Effector memory CD4-positive, alpha-beta T cell (primary cell): ENCODE results near the gene GRP.
"Not testable (repeated sequence)": the region's sequence is repeated elsewhere in the genome, so short reads cannot be mapped to it uniquely, and the experiment has no call there.

Experiments
- DNase-seq, 3 donors: peaks; one replicate each; pipeline ENCODE4 v3.0.0-alpha.2; 2020
- H3K27ac ChIP-seq: 2 replicates; pipeline ENCODE4 v1.7.0; 2013; ENCODE audit warnings: mild to moderate bottlenecking, low read length, moderate library complexity; ENCODE audit not compliant: insufficient read depth, poor library complexity, severe bottlenecking
- H3K27me3 ChIP-seq: replicated peaks from 2 replicates; pipeline ENCODE4 v1.7.0; 2013; ENCODE audit warnings: mild to moderate bottlenecking, low read length; ENCODE audit not compliant: insufficient read depth, control insufficient read depth, poor library complexity, severe bottlenecking
- H3K36me3 ChIP-seq: 2 replicates; pipeline ENCODE4 v1.7.0; 2013; ENCODE audit warnings: mild to moderate bottlenecking, low read length, moderate library complexity; ENCODE audit not compliant: control insufficient read depth, insufficient read depth
- H3K4me1 ChIP-seq: 2 replicates; pipeline ENCODE4 v1.7.0; 2013; ENCODE audit warnings: low read length, mild to moderate bottlenecking; ENCODE audit not compliant: control insufficient read depth, insufficient read depth, poor library complexity, severe bottlenecking
- H3K4me3 ChIP-seq: 2 replicates; pipeline ENCODE4 v1.7.0; 2013; ENCODE audit warnings: low read length, low read depth, mild to moderate bottlenecking; ENCODE audit not compliant: insufficient read depth, poor library complexity, severe bottlenecking
- H3K9me3 ChIP-seq: 2 replicates; pipeline ENCODE4 v1.7.0; 2013; ENCODE audit warnings: mild to moderate bottlenecking, low read length, moderate library complexity; ENCODE audit not compliant: control insufficient read depth

Gene GRP

DNA sequence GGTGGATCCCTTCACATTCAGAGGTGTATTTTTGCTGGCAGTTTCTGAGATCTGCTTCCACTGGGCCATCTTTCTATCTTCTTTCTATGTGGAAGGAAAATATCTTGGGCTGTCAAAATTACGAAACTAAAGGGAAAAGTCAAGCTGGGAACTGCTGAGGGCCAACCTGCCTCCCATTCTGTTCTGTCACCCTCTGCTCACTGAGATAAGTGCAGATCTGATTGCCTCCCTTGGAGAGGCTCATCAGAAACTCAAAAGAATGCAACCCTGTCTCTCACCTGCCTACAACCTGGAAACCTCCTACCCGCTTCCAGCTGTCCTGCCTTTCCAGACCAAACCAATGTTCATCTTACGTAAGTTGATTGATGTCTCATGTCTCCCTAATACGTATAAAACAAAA lies 26.8 kb downstream of the GRP start:
- Histone ChIP-seq H3K36me3 (no peaks in the 10 kb centered on the region), H3K4me1 (no peaks in the 10 kb centered on the region), H3K9me3 (no peaks in the 10 kb centered on the region), H3K27ac (no peak overlapping the region), H3K4me3 (no peak overlapping the region), H3K27me3 (peaks cover 3% of the 10 kb centered on the region)
- DNase-seq = no peak

DNA sequence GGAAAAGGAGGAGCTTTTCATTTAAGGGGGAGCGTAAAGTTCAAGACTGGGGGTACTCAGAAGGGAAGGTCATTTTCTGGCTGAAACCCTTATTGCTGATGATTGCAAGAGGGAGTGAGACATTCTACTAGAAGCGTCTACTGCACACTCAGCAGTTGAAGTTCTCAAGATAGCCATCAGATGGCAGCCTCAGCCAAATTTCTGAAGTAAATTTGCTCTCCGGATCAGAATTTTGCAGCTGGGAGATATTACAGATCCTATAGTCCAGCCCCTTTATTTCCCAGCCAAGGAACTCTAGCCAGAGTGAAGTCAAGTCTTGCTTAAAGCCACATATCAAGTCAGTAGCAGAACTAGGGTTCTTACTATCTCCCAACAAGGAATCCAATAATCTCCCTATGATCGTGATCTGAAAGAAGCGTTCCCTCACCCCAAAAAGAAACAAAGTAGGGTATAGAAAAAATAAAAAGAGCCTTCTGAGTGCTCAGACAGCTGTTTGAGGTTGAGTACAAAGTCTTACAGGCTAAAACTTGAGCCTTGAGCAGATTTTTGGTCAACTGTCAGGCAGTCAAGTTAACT lies 29.3 kb downstream of the GRP start:
- no peaks in the 10 kb centered on the region for H3K9me3 ChIP-seq
- no peaks in the 10 kb centered on the region for H3K4me1 ChIP-seq
- no peak for DNase-seq
- H3K27me3 ChIP-seq = peaks cover 3% of the 10 kb centered on the region
- no peak overlapping the region for H3K27ac ChIP-seq
- H3K4me3 ChIP-seq = no peak overlapping the region
- no peaks in the 10 kb centered on the region for H3K36me3 ChIP-seq

DNA sequence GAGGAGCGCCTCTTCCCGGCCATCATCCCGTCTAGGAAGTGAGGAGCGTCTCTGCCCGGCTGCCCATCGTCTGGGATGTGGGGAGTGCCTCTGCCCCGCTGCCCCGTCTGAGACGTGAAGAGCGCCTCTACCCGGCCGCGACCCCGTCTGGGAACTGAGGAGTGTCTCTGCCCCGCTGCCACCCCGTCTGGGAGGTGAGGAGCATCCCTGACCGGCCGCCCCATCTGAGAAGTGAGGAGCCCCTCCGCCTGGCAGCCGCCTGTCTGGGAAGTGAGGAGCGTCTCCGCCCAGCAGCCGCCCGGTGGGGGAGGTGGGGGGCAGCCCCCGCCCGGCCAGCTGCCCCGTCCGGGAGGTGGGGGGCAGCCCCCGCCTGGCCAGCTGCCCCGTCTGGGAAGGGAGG lies 35.5 kb downstream of the GRP start:
- not testable (repeated sequence) for H3K4me1 ChIP-seq

DNA sequence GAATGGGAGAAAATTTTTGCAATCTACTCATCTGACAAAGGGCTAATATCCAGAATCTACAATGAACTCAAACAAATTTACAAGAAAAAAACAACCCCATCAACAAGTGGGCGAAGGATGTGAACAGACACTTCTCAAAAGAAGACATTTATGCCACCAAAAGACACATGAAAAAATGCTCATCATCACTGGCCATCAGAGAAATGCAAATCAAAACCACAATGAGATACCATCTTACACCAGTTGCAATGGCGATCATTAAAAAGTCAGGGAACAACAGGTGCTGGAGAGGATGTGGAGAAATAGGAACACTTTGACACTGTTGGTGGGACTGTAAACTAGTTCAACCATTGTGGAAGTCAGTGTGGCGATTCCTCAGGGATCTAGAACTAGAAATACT lies 41.9 kb downstream of the GRP start:
- not testable (repeated sequence) for H3K36me3 ChIP-seq, H3K4me3 ChIP-seq, DNase-seq, H3K27ac ChIP-seq, H3K4me1 ChIP-seq, H3K9me3 ChIP-seq
- peaks cover 15% of the 10 kb centered on the region for H3K27me3 ChIP-seq

More for the DNA sequence above, 35.5 kb downstream of the GRP start:
- not testable (repeated sequence) for H3K27ac ChIP-seq, H3K4me3 ChIP-seq, H3K36me3 ChIP-seq, DNase-seq, H3K27me3 ChIP-seq, H3K9me3 ChIP-seq

DNA sequence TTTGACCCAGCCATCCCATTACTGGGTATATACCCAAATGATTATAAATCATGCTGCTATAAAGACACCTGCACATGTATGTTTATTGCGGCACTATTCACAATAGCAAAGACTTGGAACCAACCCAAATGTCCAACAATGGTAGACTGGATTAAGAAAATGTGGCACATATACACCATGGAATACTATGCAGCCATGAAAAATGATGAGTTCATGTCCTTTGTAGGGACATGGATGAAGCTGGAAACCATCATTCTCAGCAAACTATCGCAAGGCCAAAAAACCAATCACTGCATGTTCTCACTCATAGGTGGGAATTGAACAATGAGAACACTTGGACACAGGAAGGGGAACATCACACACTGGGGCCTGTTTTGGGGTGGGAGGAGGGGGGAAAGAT lies 42.3 kb downstream of the GRP start:
- peaks cover 17% of the 10 kb centered on the region for H3K27me3 ChIP-seq
- not testable (repeated sequence) for H3K4me3 ChIP-seq, H3K36me3 ChIP-seq, H3K9me3 ChIP-seq, H3K4me1 ChIP-seq, DNase-seq, H3K27ac ChIP-seq

DNA sequence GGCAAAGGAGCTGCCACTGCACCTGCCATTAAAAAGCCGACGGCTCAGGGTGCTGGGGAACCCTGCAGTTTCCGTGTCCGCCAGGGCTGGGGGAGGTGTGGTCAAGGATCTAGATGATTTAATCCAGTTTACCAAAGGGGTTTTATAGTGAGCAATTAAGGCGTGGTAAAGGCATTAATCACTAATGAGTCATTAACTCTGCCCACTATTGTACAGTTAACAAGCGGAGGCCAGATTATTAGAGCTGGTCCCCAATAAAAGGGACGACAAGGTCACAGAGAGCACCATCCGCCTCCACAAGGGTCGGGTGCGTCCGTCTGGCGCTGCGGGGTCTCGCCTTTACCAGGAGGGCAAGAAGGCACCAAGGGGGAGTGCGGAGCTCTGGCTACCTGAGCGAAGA lies 43.7 kb downstream of the GRP start:
- peaks cover 8% of the 10 kb centered on the region for H3K4me1 ChIP-seq
- H3K36me3 ChIP-seq = no peaks in the 10 kb centered on the region
- no peak overlapping the region for H3K27ac ChIP-seq
- no peaks in the 10 kb centered on the region for H3K9me3 ChIP-seq
- no peak overlapping the region for H3K4me3 ChIP-seq
- no peak for DNase-seq
- peaks cover 29% of the 10 kb centered on the region for H3K27me3 ChIP-seq

DNA sequence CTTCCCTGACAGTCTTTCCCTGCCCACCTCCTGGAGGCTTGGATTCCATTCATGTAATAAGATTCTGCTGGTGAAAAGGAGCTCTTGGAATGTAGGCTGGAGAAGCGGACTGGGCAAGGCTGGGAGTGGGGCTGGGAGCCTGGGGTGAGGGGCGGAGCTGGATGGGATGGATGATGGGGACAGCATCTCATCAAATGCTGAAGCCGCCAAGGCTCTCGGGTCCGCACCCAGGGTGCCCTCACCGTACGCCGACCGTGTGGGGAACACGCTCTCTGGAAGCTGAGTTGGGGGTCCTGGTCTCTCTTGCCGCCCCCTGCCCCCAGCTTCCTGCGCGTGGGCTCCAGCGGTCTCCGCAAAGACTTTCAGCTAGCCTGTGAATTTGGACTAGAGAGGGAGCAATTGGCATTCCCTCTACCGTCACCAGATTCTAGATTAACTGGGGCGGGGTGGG lies 44.2 kb downstream of the GRP start:
- H3K4me3 ChIP-seq = no peak overlapping the region
- no peak for DNase-seq
- no peak overlapping the region for H3K27ac ChIP-seq
- no peaks in the 10 kb centered on the region for H3K9me3 ChIP-seq
- no peaks in the 10 kb centered on the region for H3K36me3 ChIP-seq
- peaks cover 32% of the 10 kb centered on the region for H3K27me3 ChIP-seq
- H3K4me1 ChIP-seq = peaks cover 12% of the 10 kb centered on the region

DNA sequence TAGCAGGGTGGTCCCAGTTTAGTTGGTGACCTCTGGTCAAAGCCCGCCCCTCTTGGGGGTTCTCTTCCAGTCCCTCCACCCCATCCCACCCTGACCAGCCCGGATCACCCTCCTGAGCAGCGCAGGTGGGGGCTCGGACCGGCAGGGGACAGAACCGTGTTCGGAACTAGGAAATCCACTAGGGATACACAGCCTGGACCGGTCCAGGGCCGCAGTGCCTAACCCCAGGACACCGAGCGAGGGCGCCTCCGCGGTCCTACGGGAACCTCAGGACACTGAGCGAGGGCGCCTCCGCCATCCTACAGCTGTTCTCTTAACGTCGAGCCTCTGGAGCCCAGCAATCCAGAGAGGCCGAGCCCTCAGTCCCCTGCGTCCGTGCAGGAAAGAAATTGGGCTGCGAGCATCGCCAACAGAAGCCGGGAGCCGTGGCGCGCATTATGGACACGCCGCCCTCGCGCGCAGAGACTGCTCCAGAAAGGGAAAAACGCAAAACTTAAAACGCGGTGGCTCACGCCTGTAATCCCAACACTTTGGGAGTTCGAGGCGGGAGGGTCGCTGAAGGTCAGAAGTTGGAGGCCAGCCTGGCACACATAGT lies 44.8 kb downstream of the GRP start:
- Histone ChIP-seq H3K9me3 (no peaks in the 10 kb centered on the region), H3K27ac (no peak overlapping the region), H3K36me3 (no peaks in the 10 kb centered on the region), H3K27me3 (peaks cover 32% of the 10 kb centered on the region), H3K4me1 (peaks cover 12% of the 10 kb centered on the region), H3K4me3 (peak overlapping the region; percentile 37)
- no peak for DNase-seq

DNA sequence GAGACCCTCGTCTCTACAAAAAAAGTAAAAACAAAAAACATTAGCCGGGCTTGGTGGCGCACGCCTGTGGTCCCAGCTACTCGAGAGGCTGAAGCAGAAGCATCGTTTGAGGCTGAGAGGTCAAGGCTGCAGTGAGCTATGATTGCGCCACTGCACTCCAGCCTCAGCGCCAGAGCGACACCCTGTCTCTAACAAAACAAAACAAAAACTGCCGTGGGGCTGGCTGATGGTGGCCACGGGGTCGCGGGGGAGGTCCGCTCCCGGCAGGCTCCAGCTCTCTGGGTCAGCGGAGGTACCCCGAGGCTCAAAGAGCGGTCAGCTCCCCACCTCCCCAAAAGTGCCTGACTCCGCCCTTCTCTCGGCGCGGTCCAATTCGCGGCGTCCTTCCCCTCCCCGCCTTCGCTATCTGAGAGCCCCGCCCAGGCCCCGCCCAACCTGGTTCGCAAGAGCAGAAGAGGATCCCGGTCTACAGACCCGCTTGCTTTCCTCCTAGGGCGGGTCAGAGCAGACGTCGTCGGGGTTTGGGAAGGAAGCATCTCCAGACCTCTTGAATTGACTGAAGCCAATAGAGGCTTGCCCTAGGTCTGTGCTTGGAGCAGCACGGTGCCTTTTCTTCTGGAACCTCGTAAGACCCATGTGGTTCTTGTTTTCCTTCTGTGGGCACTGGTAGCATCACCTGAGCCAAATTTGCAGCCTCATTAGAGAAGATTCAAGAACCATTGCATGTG lies 45.5 kb downstream of the GRP start:
- Histone ChIP-seq H3K27me3 (peaks cover 36% of the 10 kb centered on the region), H3K4me3 (peak overlapping the region; percentile 37), H3K4me1 (peaks cover 12% of the 10 kb centered on the region), H3K27ac (no peak overlapping the region), H3K36me3 (no peaks in the 10 kb centered on the region), H3K9me3 (no peaks in the 10 kb centered on the region)
- no peak for DNase-seq

DNA sequence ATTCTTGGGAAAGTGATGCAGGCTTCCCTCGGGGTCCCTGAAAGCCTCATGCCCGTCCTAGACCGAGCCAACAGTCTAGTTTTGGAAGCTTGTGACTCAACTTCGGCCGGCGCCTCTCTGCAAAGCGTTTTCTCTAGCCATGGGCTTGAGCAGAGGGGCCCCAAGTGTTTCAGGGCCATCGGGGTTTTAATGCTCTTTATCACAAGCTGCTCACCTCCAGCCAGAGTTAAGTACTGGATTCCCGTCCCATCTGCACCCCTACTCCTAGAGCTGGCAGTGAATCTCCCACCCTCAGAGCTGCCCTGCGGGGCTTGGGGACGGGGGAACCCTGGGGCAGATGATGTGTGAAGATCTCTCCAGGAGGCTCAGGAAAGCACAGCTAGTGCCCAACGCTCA lies 46.0 kb downstream of the GRP start:
- Histone ChIP-seq H3K27ac (no peak overlapping the region), H3K4me3 (no peak overlapping the region), H3K36me3 (no peaks in the 10 kb centered on the region), H3K4me1 (peaks cover 12% of the 10 kb centered on the region), H3K9me3 (no peaks in the 10 kb centered on the region), H3K27me3 (peaks cover 41% of the 10 kb centered on the region)
- no peak for DNase-seq
